GM18868 (cell line): ENCODE data around the gene COMMD9.
"Not testable (repeated sequence)": the region's sequence is repeated elsewhere in the genome, so short reads cannot be mapped to it uniquely, and the experiment has no call there.

ENCODE experiments used
- ATAC-seq: cut with Tn5 transposase; IDR thresholded peaks from one replicate; pipeline ENCODE4 v1.9.1; 2021; ENCODE audit warnings: mild to moderate bottlenecking, moderate library complexity; ENCODE audit not compliant: unreplicated experiment

COMMD9 gene

GRCh38 chr11:36289226-36289852 is at the start of gene COMMD9:
COMMD9 (minus strand) TSS chr11:36289424; CDS start chr11:36289412, 12 bp downstream.
- ATAC-seq, result peak; percentile 98

DNA sequence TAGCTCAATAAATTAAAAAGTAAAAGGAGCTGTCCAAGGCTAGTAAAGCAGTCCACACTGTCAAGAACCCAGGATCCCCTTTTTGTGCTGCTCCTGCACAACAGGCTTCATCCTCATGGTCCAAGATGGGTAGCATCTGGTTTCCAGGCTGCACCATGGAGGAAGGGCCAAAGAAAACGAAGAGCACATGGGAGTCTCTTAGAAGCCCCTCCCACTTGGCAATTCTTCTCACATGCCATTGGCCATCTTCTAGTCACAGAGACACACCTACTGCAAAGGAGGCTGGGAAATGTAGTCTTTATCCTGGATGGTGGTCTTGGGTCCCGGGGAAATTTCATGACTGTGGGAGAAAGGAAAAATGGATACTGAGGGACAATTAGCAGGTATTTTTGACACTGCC is 44.7 kb upstream of the COMMD9 start:
- peak; percentile 55 for ATAC-seq

DNA sequence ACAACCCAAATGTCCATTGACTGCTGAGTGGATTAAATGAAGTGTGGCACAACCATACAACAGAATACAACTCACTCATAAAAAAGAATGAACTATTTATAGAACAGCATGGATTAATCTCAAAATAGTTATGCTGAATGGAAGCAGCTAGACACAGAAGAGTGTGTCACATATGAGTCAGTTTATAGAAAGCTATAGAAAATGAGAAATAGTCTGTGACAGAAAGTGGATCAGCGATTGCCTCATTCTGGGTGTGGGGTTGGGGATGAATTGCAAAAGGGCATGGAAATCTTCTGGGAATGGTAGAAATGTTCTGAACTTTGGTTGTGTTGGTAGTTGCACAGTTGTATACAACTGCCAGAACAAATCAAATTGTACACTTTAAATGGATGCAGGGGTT is 44.2 kb upstream of the COMMD9 start:
- no peak for ATAC-seq

DNA sequence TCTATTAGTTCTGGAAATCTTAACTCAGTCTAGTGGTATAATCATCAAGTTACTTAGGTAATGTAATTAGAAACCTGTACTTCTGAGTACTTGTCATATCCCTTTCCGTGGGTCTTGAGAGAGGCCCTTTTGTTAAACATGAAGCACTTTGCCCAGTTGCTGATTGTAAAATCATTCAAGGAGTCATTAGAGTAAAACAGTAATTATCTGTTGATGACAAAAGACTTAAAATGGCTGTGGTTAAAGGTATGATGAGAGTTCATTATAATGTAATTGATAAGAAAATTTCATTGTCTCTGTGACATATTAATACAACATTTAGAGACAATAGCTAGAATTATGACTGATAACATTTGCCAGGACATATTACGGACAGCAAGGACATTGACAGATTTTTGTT is 41.2 kb upstream of the COMMD9 start:
- no peak for ATAC-seq

DNA sequence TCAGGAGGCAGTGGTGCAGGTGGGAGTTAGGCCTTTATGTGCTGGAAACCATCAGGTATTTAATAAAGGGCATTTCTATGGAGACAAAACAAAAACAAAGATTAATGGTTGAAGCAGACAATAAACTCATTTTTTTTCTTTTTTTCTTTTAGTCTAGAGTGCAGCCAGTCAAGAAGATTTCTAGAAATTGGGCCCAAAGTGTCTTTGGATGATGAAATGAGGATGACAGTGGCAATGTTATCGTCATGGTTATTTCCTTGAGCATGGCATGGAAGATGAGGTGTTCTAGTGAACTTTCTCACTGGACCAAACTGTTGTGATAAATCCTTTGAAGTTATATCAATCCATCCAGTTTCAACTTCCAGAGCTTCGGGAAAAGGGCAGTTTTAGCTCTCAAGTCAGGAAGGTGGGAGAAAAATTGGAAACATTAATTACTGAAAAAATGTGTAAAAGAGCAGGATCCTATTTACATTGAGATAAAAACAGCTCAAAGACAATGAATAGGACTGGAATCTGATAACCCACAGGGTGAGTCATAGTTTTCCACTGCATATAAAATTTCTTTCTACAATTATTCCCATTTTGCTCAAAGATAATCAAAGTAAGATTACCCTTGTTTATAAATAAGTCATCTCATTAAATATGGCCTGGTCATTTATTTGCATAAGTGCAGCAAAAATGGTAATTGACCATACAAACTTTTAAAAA is 39.9 kb upstream of the COMMD9 start:
- no peak for ATAC-seq

DNA sequence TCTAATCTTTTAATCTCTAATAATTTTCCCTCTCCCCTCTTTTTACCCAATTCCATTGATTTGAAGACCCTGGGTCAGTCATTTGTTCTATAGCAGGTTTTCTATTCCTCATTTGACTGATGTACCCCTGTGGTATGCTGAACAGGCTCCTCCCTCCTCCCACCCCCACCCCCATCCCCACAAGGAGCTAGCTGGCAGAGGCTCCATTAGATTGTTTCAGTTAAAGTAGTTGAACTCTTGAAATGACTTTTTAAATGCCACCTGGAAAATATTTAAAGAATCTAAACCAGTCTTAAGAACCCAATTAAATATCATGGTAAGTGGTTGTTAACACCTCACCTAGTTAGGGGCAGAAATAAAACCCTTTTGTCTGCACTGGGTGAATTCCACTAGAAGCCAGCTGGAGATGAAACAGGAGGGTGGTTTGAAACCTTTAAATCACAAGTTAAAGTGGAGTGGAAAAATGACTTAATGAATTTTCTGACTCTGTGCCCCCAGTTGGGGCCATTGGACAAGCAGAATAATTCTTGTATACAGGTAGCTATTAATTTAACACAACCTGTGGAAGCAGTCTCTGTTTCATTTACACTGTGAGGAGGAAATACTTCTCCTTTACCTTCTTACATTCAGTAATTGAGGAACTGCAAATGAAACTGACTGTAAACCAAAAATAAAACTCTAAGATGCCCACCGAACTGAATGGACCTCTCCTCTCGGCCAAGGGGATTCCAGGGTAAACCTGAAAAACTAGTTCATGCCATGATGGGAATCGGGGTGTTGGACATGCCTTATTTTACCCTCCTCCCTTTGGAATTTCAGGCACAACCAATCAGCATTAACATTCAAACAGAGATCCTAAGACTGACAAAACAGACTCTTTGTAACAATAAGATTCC is 37.5 kb upstream of the COMMD9 start:
- peak; percentile 93 for ATAC-seq

DNA sequence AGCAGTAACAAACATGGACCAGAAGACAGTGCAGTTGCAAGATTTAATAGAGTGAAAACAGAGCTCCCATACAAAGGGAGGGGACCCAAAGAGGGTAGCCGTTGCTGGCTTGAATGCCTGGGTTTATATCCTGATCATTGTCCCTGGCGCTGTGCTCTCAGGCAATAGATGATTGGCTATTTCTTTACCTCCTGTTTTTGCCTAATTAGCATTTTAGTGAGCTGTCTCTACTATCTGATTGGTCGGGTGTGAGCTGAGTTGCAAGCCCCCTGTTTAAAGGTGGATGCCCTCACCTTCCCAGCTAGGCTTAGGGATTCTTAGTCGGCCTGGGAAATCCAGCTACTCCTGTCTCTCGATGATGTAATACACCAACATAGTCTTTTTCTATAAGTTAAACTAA is 36.2 kb upstream of the COMMD9 start:
- ATAC-seq, result not testable (repeated sequence)

DNA sequence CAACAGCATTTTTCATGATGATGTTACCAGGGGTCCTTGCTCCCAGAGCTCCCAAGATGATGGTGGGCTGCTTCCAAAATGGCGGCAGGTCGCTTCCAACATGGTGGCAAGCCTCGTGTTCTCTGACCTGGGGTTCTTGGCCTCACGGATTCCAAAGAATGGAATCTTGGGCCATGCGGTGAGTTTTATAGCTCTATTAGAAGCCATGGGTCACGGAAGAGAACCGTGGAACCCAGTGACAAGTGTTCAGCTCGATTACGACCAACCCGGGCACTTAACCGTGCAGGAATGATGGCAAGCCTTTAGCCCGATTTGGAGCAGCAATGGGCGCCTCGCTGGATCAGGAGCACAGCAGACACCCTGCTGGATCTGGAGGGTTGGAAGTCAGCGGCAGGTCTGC is 35.7 kb upstream of the COMMD9 start:
- not testable (repeated sequence) for ATAC-seq

- ATAC-seq, result no peak
Measured at GRCh38 chr11:36317992-36318391, 28.8 kb upstream of the COMMD9 start.

- no peak for ATAC-seq
Measured at GRCh38 chr11:36316049-36316448, 26.8 kb upstream of the COMMD9 start.

DNA sequence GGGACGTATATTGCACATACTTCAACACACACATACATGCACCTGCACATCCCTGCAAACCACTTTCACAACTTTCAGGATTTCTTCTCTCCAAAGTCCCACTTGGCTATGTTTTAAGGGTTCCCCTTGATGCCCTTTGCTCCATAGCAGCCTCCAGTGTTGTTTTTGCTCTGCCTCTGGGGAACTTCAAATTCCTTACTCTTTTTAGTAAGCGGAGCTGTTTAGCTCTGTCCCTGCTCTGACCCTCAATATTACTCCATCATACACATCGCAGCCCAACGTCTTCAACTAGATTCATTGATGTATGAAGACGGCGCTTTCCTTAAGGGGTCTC is 25.2 kb upstream of the COMMD9 start:
- ATAC-seq, result no peak

GRCh38 chr11:36313750-36314433 is 24.7 kb upstream of the COMMD9 start:
- no peak for ATAC-seq

GRCh38 chr11:36312611-36313472 is 23.6 kb upstream of the COMMD9 start:
- ATAC-seq, result peak; percentile 75

DNA sequence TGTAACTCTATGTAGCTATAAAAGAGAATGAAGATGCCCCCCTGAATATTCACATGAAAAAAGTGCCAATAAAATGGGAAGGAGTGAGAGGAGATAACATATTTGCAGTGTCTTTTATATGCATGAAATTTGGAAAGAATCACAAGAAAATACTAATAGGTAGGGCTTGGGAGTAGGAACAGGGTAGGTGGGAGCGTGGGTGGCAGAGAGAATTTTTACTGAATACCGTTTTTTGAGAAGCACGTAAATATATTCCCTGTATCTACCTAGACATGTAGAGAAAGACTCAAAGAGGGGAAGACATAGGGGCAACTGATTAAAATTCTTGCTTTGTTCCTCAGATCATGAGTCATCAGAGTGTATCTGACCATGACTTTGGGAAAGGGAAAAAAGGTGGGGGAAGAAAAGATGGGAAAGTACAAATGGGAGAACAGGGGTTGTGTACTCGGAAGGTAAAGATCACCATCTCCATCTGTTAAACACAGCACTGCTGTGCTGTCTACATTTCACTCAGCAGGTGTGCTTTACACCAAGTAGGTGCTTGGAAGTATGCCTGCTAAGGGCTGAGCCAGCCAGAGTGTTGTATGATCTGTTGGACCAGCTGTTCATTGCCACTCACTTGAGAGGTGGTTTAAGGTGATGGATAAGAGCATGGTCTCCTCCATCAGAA is 22.8 kb upstream of the COMMD9 start:
- ATAC-seq, result peak; percentile 36

DNA sequence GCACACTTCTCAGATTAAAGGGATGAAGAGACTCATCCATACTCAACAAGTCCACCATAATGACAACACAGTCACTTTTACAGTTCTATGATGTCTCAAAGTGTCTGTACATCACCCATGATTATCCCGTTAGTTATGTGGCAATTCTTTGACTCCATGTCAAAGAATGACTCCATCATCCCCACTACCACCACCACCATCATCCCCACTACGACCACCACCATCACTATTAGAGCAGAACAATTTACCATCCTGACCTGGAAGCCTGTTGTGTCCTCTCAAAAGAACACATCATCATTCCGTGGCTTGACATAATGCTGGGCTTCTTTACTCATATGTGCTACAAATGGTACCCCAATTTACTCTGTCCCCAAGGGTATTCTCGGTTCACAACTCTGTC is 20.6 kb upstream of the COMMD9 start:
- no peak for ATAC-seq

- ATAC-seq, result no peak
Measured at GRCh38 chr11:36308577-36308976, 19.4 kb upstream of the COMMD9 start.

DNA sequence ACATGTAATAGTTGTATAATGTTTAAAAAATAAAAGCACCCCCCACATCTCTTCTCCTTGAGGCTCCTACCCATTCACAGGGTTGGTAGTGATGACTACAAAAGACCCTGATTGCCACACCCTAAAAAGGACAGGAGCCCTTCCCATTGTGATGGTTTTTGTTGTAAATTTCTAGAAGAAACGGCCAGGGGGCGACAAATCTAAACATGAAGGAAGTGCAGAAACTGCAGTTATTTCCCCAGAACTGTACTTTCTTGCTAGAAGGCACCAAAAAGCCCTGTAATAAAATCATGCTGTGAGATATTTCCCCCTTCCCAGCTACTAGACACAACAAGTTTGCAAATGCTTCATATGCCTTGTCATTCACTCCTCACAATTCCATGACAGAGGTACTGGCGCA is 17.7 kb upstream of the COMMD9 start:
- no peak for ATAC-seq

DNA sequence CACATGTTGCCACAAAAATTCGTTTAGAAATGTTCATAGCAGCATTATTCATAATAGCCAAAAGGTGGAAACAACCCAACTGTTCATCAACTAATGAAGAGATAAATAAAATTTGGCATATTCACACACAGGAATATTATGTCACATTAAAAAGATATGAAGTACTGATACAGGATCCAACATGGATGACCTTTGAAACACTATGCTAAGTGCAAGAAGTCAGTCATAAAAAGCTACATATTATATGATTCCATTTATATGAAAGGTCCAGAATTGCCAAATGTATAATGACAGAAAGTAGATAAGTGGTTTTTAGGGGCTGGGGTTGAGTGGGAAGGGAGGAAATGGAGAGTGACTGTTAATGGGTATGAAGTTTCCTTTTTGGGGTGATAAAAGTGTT is 15.8 kb upstream of the COMMD9 start:
- ATAC-seq, result no peak

GRCh38 chr11:36304351-36304750 is 15.1 kb upstream of the COMMD9 start:
- ATAC-seq, result no peak

GRCh38 chr11:36300650-36301049 is 11.4 kb upstream of the COMMD9 start:
- no peak for ATAC-seq
